Endothelial cell of umbilical vein (primary cell): ENCODE measurements around the gene NAV3. TPM values are rescaled to one million over a fixed set of nuclear protein-coding genes. Genes with fewer than 3 reads are reported as not detected.

Experiments
- BruUV-seq: library from RNA; stranded (reverse); fragments of 400-500 nt; replicated peaks from 2 replicates; lab custom pipeline; 2021; lab: Mats Ljungman, UMichigan
- CTCF ChIA-PET: fragments of 300-600, 350-600 bp; sonication (Branson Sonifier 250); formaldehyde crosslinking; loops from one replicate; lab custom pipeline; 2021; ENCODE audit warnings: antibody characterized with exemption, inconsistent platforms; lab: Charles Lee
- POLR2A ChIA-PET: fragments of 300-600, 350-600 bp; sonication (Branson Sonifier 250); formaldehyde crosslinking; loops from one replicate; lab custom pipeline; 2021; ENCODE audit warnings: antibody characterized with exemption, inconsistent platforms; lab: Charles Lee
- DNase-seq: peaks from one replicate; pipeline ENCODE4 v3.0.0-alpha.2; 2011; ENCODE audit warnings: low read depth, low spot score
- FAIRE-seq: peaks from 2 replicates; lab custom pipeline; 2011; peaks lifted over from hg19 to GRCh38; lab: Jason Lieb, UNC
- H2AFZ ChIP-seq: 2 replicates; pipeline ENCODE4 v1.6.0; 2012; ENCODE audit warnings: low read depth, low read length, control low read depth, inconsistent platforms
- H3K27ac ChIP-seq: 2 replicates; pipeline ENCODE4 v1.5.1; 2011; ENCODE audit warnings: low read depth, mild to moderate bottlenecking, control low read depth, low read length, moderate library complexity; ENCODE audit not compliant: insufficient read depth
- H3K27me3 ChIP-seq, 2 experiments: 2 replicates each; pipeline versions ENCODE4 v1.6.0 to v1.6.1; 2011; ENCODE audit warnings: low read length in 2 of 2, mixed read lengths in 1 of 2; ENCODE audit not compliant: control insufficient read depth in 2 of 2, insufficient read depth in 2 of 2
- H3K36me3 ChIP-seq, 2 experiments: 2 replicates in 1 of 2; 3 replicates in 1 of 2; pipeline ENCODE4 v1.5.1; 2011; ENCODE audit warnings: low read length in 2 of 2, mild to moderate bottlenecking in 1 of 2, moderate library complexity in 1 of 2; ENCODE audit not compliant: control insufficient read depth in 2 of 2, insufficient read depth in 2 of 2; ENCODE audit errors: extremely low read depth in 1 of 2
- H3K4me1 ChIP-seq: 3 replicates; pipeline ENCODE4 v1.5.1; 2011; ENCODE audit warnings: mild to moderate bottlenecking, low read length; ENCODE audit not compliant: control insufficient read depth, insufficient read depth; ENCODE audit errors: extremely low read depth
- H3K4me2 ChIP-seq: 2 replicates; pipeline ENCODE4 v1.6.1; 2011; ENCODE audit warnings: low read length, control low read depth, mixed read lengths; ENCODE audit not compliant: insufficient read depth
- H3K4me3 ChIP-seq, 3 experiments: fragments of 200-600 bp in 1 of 3; sonication (generic), shearing (Covaris generic) in 1 of 3; replicated peaks in 1 of 3; 2 replicates each; pipeline ENCODE4 v1.5.1; 2011 to 2016; ENCODE audit warnings: control low read depth in 3 of 3, low read length in 3 of 3, mild to moderate bottlenecking in 2 of 3, inconsistent platforms in 1 of 3, low read depth in 1 of 3, moderate library complexity in 1 of 3; ENCODE audit not compliant: insufficient read depth in 1 of 3
- H3K79me2 ChIP-seq: 2 replicates; pipeline ENCODE4 v1.6.0; 2012; ENCODE audit warnings: low read length, inconsistent platforms; ENCODE audit not compliant: control insufficient read depth, insufficient read depth
- H3K9ac ChIP-seq: replicated peaks from 2 replicates; pipeline ENCODE3; 2011; ENCODE audit warnings: low read length, control low read depth; ENCODE audit not compliant: insufficient read depth; ENCODE audit errors: extremely low read depth
- H3K9me1 ChIP-seq: replicated peaks from 3 replicates; pipeline ENCODE4 v1.6.0; 2011; ENCODE audit warnings: mild to moderate bottlenecking, low read length; ENCODE audit not compliant: control insufficient read depth, insufficient read depth; ENCODE audit errors: extremely low read depth
- H3K9me3 ChIP-seq: replicated peaks from 2 replicates; pipeline ENCODE4 v1.5.1; 2012; ENCODE audit warnings: low read length, inconsistent platforms; ENCODE audit not compliant: control insufficient read depth, insufficient read depth
- H4K20me1 ChIP-seq: replicated peaks from 2 replicates; pipeline ENCODE3; 2011; ENCODE audit warnings: mild to moderate bottlenecking, low read length; ENCODE audit not compliant: control insufficient read depth, insufficient read depth; ENCODE audit errors: extremely low read depth
- CTCF ChIP-seq, 2 donors: IDR thresholded peaks; 1 replicate in 1 of 2; 2 replicates in 1 of 2; pipeline ENCODE4 v1.5.1; 2011; ENCODE audit warnings: low read length in 2 of 2, mild to moderate bottlenecking in 2 of 2, moderate library complexity in 2 of 2, control low read depth in 1 of 2, inconsistent platforms in 1 of 2, low read depth in 1 of 2; ENCODE audit not compliant: insufficient read depth in 1 of 2; ENCODE audit errors: extremely low read depth in 1 of 2
- EZH2 ChIP-seq: IDR thresholded peaks from 2 replicates; pipeline ENCODE4 v1.6.1; 2012; ENCODE audit warnings: borderline replicate concordance, low read depth, mild to moderate bottlenecking, moderate library complexity, low read length, inconsistent platforms; ENCODE audit not compliant: severe bottlenecking
- FOS ChIP-seq: IDR thresholded peaks from 2 replicates; pipeline ENCODE4 v1.6.1; 2011; ENCODE audit warnings: mild to moderate bottlenecking, low read length, moderate library complexity, borderline replicate concordance; ENCODE audit not compliant: insufficient read depth
- GATA2 ChIP-seq: IDR thresholded peaks from 2 replicates; pipeline ENCODE4 v1.7.0; 2011; ENCODE audit warnings: low read depth, mild to moderate bottlenecking, moderate library complexity, mixed read lengths, low read length; ENCODE audit not compliant: insufficient read length, insufficient read depth
- JUN ChIP-seq: IDR thresholded peaks from 2 replicates; pipeline ENCODE4 v1.6.1; 2011; ENCODE audit warnings: borderline replicate concordance, low read depth; ENCODE audit not compliant: insufficient read length, insufficient read depth
- MAX ChIP-seq: IDR thresholded peaks from 2 replicates; pipeline ENCODE4 v1.6.1; 2011; ENCODE audit not compliant: insufficient read depth, insufficient read length
- MYC ChIP-seq: IDR thresholded peaks from one replicate; pipeline ENCODE4 v1.6.1; 2011; ENCODE audit warnings: mild to moderate bottlenecking, low read depth, low read length
- POLR2A ChIP-seq: IDR thresholded peaks from 2 replicates; pipeline ENCODE4 v1.6.1; 2012; ENCODE audit warnings: low read depth, mild to moderate bottlenecking, control low read depth, low read length
- POLR2AphosphoS5 ChIP-seq: IDR thresholded peaks from 2 replicates; pipeline ENCODE4 v1.6.1; 2012; ENCODE audit warnings: low read depth, mild to moderate bottlenecking, control low read depth, low read length, moderate library complexity; ENCODE audit not compliant: insufficient read depth
- dilution Hi-C: fragments of 300-500 bp; cut with MboI; formaldehyde crosslinking; loops from one replicate; pipeline ENCODE4 v1.15.0; 2019; ENCODE audit warnings: low sequenced_read_pairs; ENCODE audit not compliant: extremely low pct_ligation_motif_present
- intact Hi-C: fragments of 100-400 bp; cut with micrococcal nuclease; formaldehyde crosslinking; loops from one replicate; pipeline ENCODE4 v1.10.0; 2022
- polyA plus RNA-seq, 4 experiments: library from polyadenylated mRNA; depleted of rRNA in 3 of 4; stranded (reverse) in 3 of 4; unstranded in 1 of 4; fragments of >200 nt; gene quantifications; 2 replicates each; pipeline versions ENCODE4 v1.2.1 to v1.2.3, GENCODE V29; 2011 to 2012; ENCODE audit warnings: missing spikeins in 1 of 4
- total RNA-seq: library from RNA; stranded (reverse); gene quantifications from 2 replicates; pipeline ENCODE4 v1.2.3, GENCODE V29; 2021

NAV3 gene
- total and polyA plus RNA-seq, 2 donors (not counting 3 experiments of a cell fraction or from before 2014, with no cell fraction given), result 6.7 to 40.1 TPM

DNA sequence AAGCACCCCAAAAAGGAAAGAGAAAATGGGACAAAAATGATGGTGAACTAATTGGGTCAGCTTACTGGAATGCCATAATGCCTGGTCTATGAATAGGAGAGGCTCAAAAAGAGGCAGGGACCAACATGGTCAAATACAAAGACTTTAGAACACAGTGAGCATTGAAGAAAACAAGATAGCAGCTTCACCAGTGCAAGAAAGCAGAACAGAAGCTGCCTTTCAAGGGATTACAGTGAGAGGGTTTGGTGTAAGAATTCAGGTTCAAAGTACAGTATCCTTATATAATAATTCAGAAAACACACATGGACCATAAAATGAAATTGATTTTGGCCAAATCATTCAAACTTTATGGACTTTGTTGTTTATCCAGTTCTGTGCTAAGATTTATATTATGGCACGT, 162.1 kb downstream of the NAV3 start:
- H3K27ac ChIP-seq, result no peak overlapping the region
- no peaks in the 10 kb centered on the region for H4K20me1 ChIP-seq
- H3K9me3 ChIP-seq, result peaks cover 4% of the 10 kb centered on the region
- ChIA-PET POLR2A (interaction anchor here (1.0 kb wide), 1 partner anchor 149 kb away, joined by 3 read pairs; no protein-coding TSS in a partner anchor), CTCF (interaction anchor here (1.6 to 1.7 kb wide), 2 partner anchors 10 to 20 kb away, joined by 4 to 8 read pairs; no protein-coding TSS in a partner anchor)
- FAIRE-seq, result no peak
- TF ChIP-seq JUN, result no peak
- no peak for TF ChIP-seq POLR2AphosphoS5
- TF ChIP-seq POLR2A, result no peak
- TF ChIP-seq CTCF (IDR thresholded peaks at IDR 0.05; ENCODE audit: extremely low read depth in 1 of 2, insufficient read depth in 1 of 2, low read depth in 1 of 2, low read length in 2 of 2), result no peak
- no peak for TF ChIP-seq EZH2
- TF ChIP-seq FOS, result no peak
- TF ChIP-seq MYC, result no peak
- TF ChIP-seq MAX, result no peak
- TF ChIP-seq GATA2, result no peak
- no peak overlapping the region for H3K4me3 ChIP-seq
- H3K79me2 ChIP-seq, result peaks cover 43% of the 10 kb centered on the region
- H3K9ac ChIP-seq, result no peak overlapping the region
- dilution Hi-C loops, result no loop called here
- intact Hi-C loops, result no loop called here
- no peak overlapping the region for H3K4me2 ChIP-seq
- no TSS peak for BruUV-seq
- H3K36me3 ChIP-seq, result no peaks in the 10 kb centered on the region
- DNase-seq, result no peak
- H3K9me1 ChIP-seq, result no peaks in the 10 kb centered on the region
- H3K4me1 ChIP-seq, result no peaks in the 10 kb centered on the region
- H3K27me3 ChIP-seq, result no peaks in the 10 kb centered on the region
- no peak overlapping the region for H2AFZ ChIP-seq
